H9 (cell line): ENCODE results near the gene PKIB. TPM values are rescaled to one million over a fixed set of nuclear protein-coding genes. Genes with fewer than 3 reads are reported as not detected.

Source experiments
- DNase-seq: peaks from one replicate; pipeline ENCODE4 v3.0.0-alpha.2; 2017
- H2AFZ ChIP-seq: one replicate; pipeline ENCODE4 v1.6.1; 2013; ENCODE audit warnings: mild to moderate bottlenecking, low read length, control low read depth, moderate library complexity
- H2AK5ac ChIP-seq: 2 replicates; pipeline ENCODE4 v1.6.1; 2013; ENCODE audit warnings: low read length, control low read depth, mixed read lengths; ENCODE audit not compliant: insufficient read length
- H2BK120ac ChIP-seq: one replicate; pipeline ENCODE4 v1.6.1; 2013; ENCODE audit warnings: low read depth, mild to moderate bottlenecking, low read length, control low read depth, inconsistent platforms; ENCODE audit not compliant: poor library complexity, severe bottlenecking
- H2BK12ac ChIP-seq: 2 replicates; pipeline ENCODE4 v1.6.1; 2013; ENCODE audit warnings: low read length, control low read depth, mixed read lengths, low read depth; ENCODE audit not compliant: insufficient read length
- H2BK15ac ChIP-seq: 2 replicates; pipeline ENCODE4 v1.6.1; 2013; ENCODE audit warnings: low read depth, low read length, control low read depth
- H2BK20ac ChIP-seq: one replicate; pipeline ENCODE4 v1.6.1; 2013; ENCODE audit warnings: low read depth, mild to moderate bottlenecking, low read length, control low read depth, inconsistent platforms; ENCODE audit not compliant: poor library complexity, severe bottlenecking
- H2BK5ac ChIP-seq: 2 replicates; pipeline ENCODE4 v1.6.1; 2013; ENCODE audit warnings: low read length, control low read depth, mixed read lengths; ENCODE audit not compliant: insufficient read length
- H3K14ac ChIP-seq: 2 replicates; pipeline ENCODE4 v1.6.1; 2013; ENCODE audit warnings: low read length, control low read depth; ENCODE audit not compliant: insufficient read depth
- H3K18ac ChIP-seq: 2 replicates; pipeline ENCODE4 v1.6.1; 2013; ENCODE audit warnings: low read depth, mild to moderate bottlenecking, mixed read lengths, low read length, control low read depth; ENCODE audit not compliant: insufficient read length
- H3K23ac ChIP-seq: 2 replicates; pipeline ENCODE4 v1.6.1; 2013; ENCODE audit warnings: low read length, control low read depth, mixed read lengths, low read depth; ENCODE audit not compliant: insufficient read length
- H3K23me2 ChIP-seq: 2 replicates; pipeline ENCODE4 v1.6.1; 2013; ENCODE audit warnings: low read depth, mild to moderate bottlenecking, mixed read lengths, low read length, control low read depth; ENCODE audit not compliant: insufficient read length, poor library complexity, severe bottlenecking
- H3K27ac ChIP-seq: 2 replicates; pipeline ENCODE4 v1.5.1; 2013; ENCODE audit warnings: low read length, control low read depth, mixed read lengths, low read depth; ENCODE audit not compliant: insufficient read length
- H3K27me3 ChIP-seq: 2 replicates; pipeline ENCODE4 v1.6.1; 2013; ENCODE audit warnings: low read length, control low read depth, inconsistent platforms; ENCODE audit not compliant: insufficient read depth
- H3K4ac ChIP-seq: 2 replicates; pipeline ENCODE4 v1.6.1; 2013; ENCODE audit warnings: low read depth, mild to moderate bottlenecking, control low read depth, inconsistent platforms, low read length, moderate library complexity
- H3K4me1 ChIP-seq: 2 replicates; pipeline ENCODE4 v1.6.1; 2013; ENCODE audit warnings: low read length, control low read depth, inconsistent platforms; ENCODE audit not compliant: insufficient read depth
- H3K4me2 ChIP-seq: 2 replicates; pipeline ENCODE4 v1.6.1; 2013; ENCODE audit warnings: low read length, control low read depth, mixed read lengths; ENCODE audit not compliant: insufficient read length, insufficient read depth
- H3K56ac ChIP-seq: 2 replicates; pipeline ENCODE4 v1.6.1; 2013; ENCODE audit warnings: low read depth, mild to moderate bottlenecking, mixed read lengths, low read length, control low read depth; ENCODE audit not compliant: insufficient read length
- H3K79me1 ChIP-seq: 2 replicates; pipeline ENCODE4 v1.6.1; 2013; ENCODE audit warnings: low read depth, mild to moderate bottlenecking, moderate library complexity, low read length, control low read depth, inconsistent platforms; ENCODE audit not compliant: insufficient read depth, poor library complexity, severe bottlenecking
- H3K79me2 ChIP-seq: 2 replicates; pipeline ENCODE4 v1.6.1; 2013; ENCODE audit warnings: low read length, control low read depth, inconsistent platforms; ENCODE audit not compliant: insufficient read depth
- H3K9ac ChIP-seq: 2 replicates; pipeline ENCODE4 v1.6.1; 2013; ENCODE audit warnings: low read length, control low read depth, mixed read lengths; ENCODE audit not compliant: insufficient read length; ENCODE audit errors: extremely low read depth
- H3K9me3 ChIP-seq: one replicate; pipeline ENCODE4 v1.6.1; 2013; ENCODE audit warnings: low read depth, low read length, inconsistent platforms; ENCODE audit not compliant: control insufficient read depth
- H3T11ph ChIP-seq: one replicate; pipeline ENCODE4 v1.6.1; 2013; ENCODE audit warnings: mild to moderate bottlenecking, low read length, control low read depth, inconsistent platforms
- H4K20me1 ChIP-seq: one replicate; pipeline ENCODE4 v1.6.1; 2013; ENCODE audit not compliant: control insufficient read depth, insufficient read length, insufficient read depth
- H4K5ac ChIP-seq: 2 replicates; pipeline ENCODE4 v1.6.1; 2013; ENCODE audit warnings: low read depth, mild to moderate bottlenecking, mixed read lengths, low read length, control low read depth; ENCODE audit not compliant: insufficient read length
- H4K8ac ChIP-seq: replicated peaks from 2 replicates; pipeline ENCODE4 v1.6.1; 2013; ENCODE audit warnings: low read length, control low read depth, mixed read lengths, low read depth; ENCODE audit not compliant: insufficient read length
- H4K91ac ChIP-seq: 2 replicates; pipeline ENCODE4 v1.6.1; 2013; ENCODE audit warnings: low read depth, mild to moderate bottlenecking, moderate library complexity, mixed read lengths, low read length, control low read depth; ENCODE audit not compliant: insufficient read length
- H3K27ac Mint-ChIP-seq, 3 experiments: 2 replicates in 2 of 3; 3 replicates in 1 of 3; pipeline ENCODE4 v1.8.0; 2020 to 2021; ENCODE audit warnings: mixed read lengths in 3 of 3, mild to moderate bottlenecking in 1 of 3, moderate library complexity in 1 of 3
- H3K27me3 Mint-ChIP-seq: 2 replicates; pipeline ENCODE4 v1.8.0; 2021; ENCODE audit warnings: low read depth, mild to moderate bottlenecking, moderate library complexity, mixed read lengths
- H3K36me3 Mint-ChIP-seq, 3 experiments: 2 replicates in 2 of 3; 3 replicates in 1 of 3; pipeline ENCODE4 v1.8.0; 2020 to 2021; ENCODE audit warnings: low read depth in 3 of 3, mixed read lengths in 3 of 3; ENCODE audit not compliant: insufficient read depth in 1 of 3
- H3K4me1 Mint-ChIP-seq, 2 experiments: 2 replicates each; pipeline ENCODE4 v1.8.0; 2020; ENCODE audit warnings: mixed read lengths in 2 of 2
- H3K4me3 Mint-ChIP-seq, 2 experiments: 2 replicates in 1 of 2; 3 replicates in 1 of 2; pipeline ENCODE4 v1.8.0; 2020 to 2021; ENCODE audit warnings: mild to moderate bottlenecking in 2 of 2, mixed read lengths in 2 of 2, moderate library complexity in 1 of 2
- H3K9me3 Mint-ChIP-seq, 2 experiments: 2 replicates in 1 of 2; 3 replicates in 1 of 2; pipeline ENCODE4 v1.8.0; 2020; ENCODE audit warnings: mild to moderate bottlenecking in 2 of 2, mixed read lengths in 2 of 2, moderate library complexity in 1 of 2
- CTCF ChIP-seq: fragments of 200-600 bp; sonication (generic); conservative IDR thresholded peaks from 3 replicates; pipeline ENCODE4 v1.8.0; 2021; ENCODE audit warnings: antibody characterized with exemption, mild to moderate bottlenecking
- WGBS: extraction: QIAGEN DNeasy Blood & Tissue Kit; methylation state at CpG from one replicate; pipeline ENCODE4 v1.1.7; 2013; ENCODE audit warnings: missing lambda C conversion rate, low lambda C conversion rate, mixed read lengths; ENCODE audit not compliant: insufficient read length; ENCODE audit errors: extremely low coverage; 5-methylcytosine and 5-hydroxymethylcytosine counted together
- total RNA-seq: library from RNA; stranded (reverse); gene quantifications from 2 replicates; pipeline ENCODE4 v1.2.1, GENCODE V29; 2021

The PKIB gene
- total RNA-seq, 1 experiment from 2014 or later = 46.5 TPM

GRCh38 chr6:122772724-122773415 is 162.7 kb downstream of the PKIB start:
- WGBS = no CpG with 5 or more reads among the region's 3 CpGs

More at GRCh38 chr6:122772724-122773415, 162.7 kb downstream of the PKIB start:
- H4K5ac ChIP-seq = no peak overlapping the region
- no peaks in the 10 kb centered on the region for H4K20me1 ChIP-seq
- Mint-ChIP-seq H3K4me3 (no peak overlapping the region), H3K9me3 (no peaks in the 10 kb centered on the region), H3K36me3 (no peaks in the 10 kb centered on the region), H3K4me1 (peaks cover 0 to 2% of the 10 kb centered on the region in 2 experiments; a peak in 2 of 4 replicates), H3K27me3 (no peaks in the 10 kb centered on the region), H3K27ac (no peak overlapping the region)
- H3K4me2 ChIP-seq = no peak overlapping the region
- no peak overlapping the region for H3K27ac ChIP-seq
- H3K79me1 ChIP-seq = no peaks in the 10 kb centered on the region
- H3K4ac ChIP-seq = no peak overlapping the region
- no peak overlapping the region for H4K91ac ChIP-seq
- H2AFZ ChIP-seq = no peak overlapping the region
- H3K4me1 ChIP-seq = no peaks in the 10 kb centered on the region
- H3T11ph ChIP-seq = no peak overlapping the region
- H3K27me3 ChIP-seq = no peaks in the 10 kb centered on the region
- no peak overlapping the region for H2BK5ac ChIP-seq
- no peak overlapping the region for H3K56ac ChIP-seq
- H3K9me3 ChIP-seq = no peaks in the 10 kb centered on the region
- no peak overlapping the region for H3K9ac ChIP-seq
- H3K79me2 ChIP-seq = no peaks in the 10 kb centered on the region
- no peak overlapping the region for H3K14ac ChIP-seq
- DNase-seq = no peak
- H3K23ac ChIP-seq = no peak overlapping the region
- no peak overlapping the region for H3K18ac ChIP-seq
- H3K23me2 ChIP-seq = no peaks in the 10 kb centered on the region
- H2BK20ac ChIP-seq = no peak overlapping the region
- H2BK15ac ChIP-seq = no peak overlapping the region
- no peak overlapping the region for H4K8ac ChIP-seq
- no peak overlapping the region for H2BK120ac ChIP-seq
- H2AK5ac ChIP-seq = no peak overlapping the region
- H2BK12ac ChIP-seq = no peak overlapping the region
- no peak for TF ChIP-seq CTCF

Other genes starting within 250 kb of the PKIB start
- 12.0 and 14.6 TPM in 2 replicates for gene HSF2, start 210.8 kb upstream of the PKIB start, total RNA-seq
- 46.5 and 48.4 TPM in 2 replicates for gene SERINC1, start 138.6 kb upstream of the PKIB start, total RNA-seq
- 3.3 and 3.9 TPM in 2 replicates for gene FABP7, start 169.3 kb downstream of the PKIB start, total RNA-seq
- 0.59 and 0.68 TPM in 2 replicates for gene SMPDL3A, start 178.9 kb downstream of the PKIB start, total RNA-seq